Prostate gland (tissue), 2 donors: Measurements from ENCODE around the gene RORC. TPM values are rescaled to one million over a fixed set of nuclear protein-coding genes. Genes with fewer than 3 reads are reported as not detected.
A peak's percentile ranks its signal among the peaks of the same experiment; 100 is the strongest.

Experiments
- DNase-seq: peaks from one replicate; pipeline ENCODE4 v3.0.0-alpha.2; 2019; ENCODE audit warnings: low spot score
- H3K27ac ChIP-seq, 2 donors: fragments of 200-600 bp; sonication (generic); 2 replicates each; pipeline ENCODE4 v1.5.1; 2017 to 2019
- H3K27me3 ChIP-seq: fragments of 200-600 bp; sonication (generic); replicated peaks from 2 replicates; pipeline ENCODE4 v1.5.1; 2019; ENCODE audit not compliant: insufficient read depth
- H3K36me3 ChIP-seq, 2 donors: fragments of 200-600 bp; sonication (generic); 1 replicate in 1 of 2; 2 replicates in 1 of 2; pipeline versions ENCODE4 v1.5.1 to v1.8.1; 2017 to 2019
- H3K4me1 ChIP-seq: fragments of 200-600 bp; sonication (generic); replicated peaks from 2 replicates; pipeline ENCODE4 v1.5.1; 2019
- H3K4me3 ChIP-seq, 2 donors: fragments of 200-600 bp; sonication (generic); 2 replicates each; pipeline ENCODE4 v1.5.1; 2017 to 2019
- H3K9me3 ChIP-seq: fragments of 200-600 bp; sonication (generic); 2 replicates; pipeline ENCODE4 v1.5.1; 2017
- POLR2A ChIP-seq: fragments of 450-650 bp; IDR thresholded peaks from one replicate; pipeline ENCODE4 v1.6.1; 2016; ENCODE audit warnings: antibody characterized with exemption, mild to moderate bottlenecking
- POLR2AphosphoS5 ChIP-seq: sonication (generic); formaldehyde crosslinking; IDR thresholded peaks from one replicate; pipeline ENCODE4 v1.6.1; 2017; ENCODE audit warnings: antibody characterized with exemption
- WGBS: methylation state at CpG from one replicate; pipeline ENCODE4 v1.1.5; 2018; 5-methylcytosine and 5-hydroxymethylcytosine counted together
- intact Hi-C: fragments of 100-400 bp; cut with DNase I; formaldehyde crosslinking; loops from one replicate; pipeline ENCODE4 v1.14.2; 2022
- total RNA-seq, 2 donors: library from RNA; depleted of rRNA; stranded (reverse); fragments of >200 nt; gene quantifications; one replicate each; pipeline ENCODE4 v1.1.0, GENCODE V29; 2016
- TF ChIP-seq, protein P1 (sequence below), 4 experiments: fragments of 200-600 bp in 2 of 4; fragments of 450-650 bp in 2 of 4; sonication (generic) in 2 of 4; IDR thresholded peaks; 1 replicate in 3 of 4; 2 replicates in 1 of 4; pipeline ENCODE4 v1.5.1; 2016 to 2019; ENCODE audit warnings: antibody characterized with exemption in 4 of 4, mild to moderate bottlenecking in 2 of 4, moderate library complexity in 2 of 4

RORC gene
- total RNA-seq, 2 donors from 2014 or later: 51.8 to 73.2 TPM

DNA sequence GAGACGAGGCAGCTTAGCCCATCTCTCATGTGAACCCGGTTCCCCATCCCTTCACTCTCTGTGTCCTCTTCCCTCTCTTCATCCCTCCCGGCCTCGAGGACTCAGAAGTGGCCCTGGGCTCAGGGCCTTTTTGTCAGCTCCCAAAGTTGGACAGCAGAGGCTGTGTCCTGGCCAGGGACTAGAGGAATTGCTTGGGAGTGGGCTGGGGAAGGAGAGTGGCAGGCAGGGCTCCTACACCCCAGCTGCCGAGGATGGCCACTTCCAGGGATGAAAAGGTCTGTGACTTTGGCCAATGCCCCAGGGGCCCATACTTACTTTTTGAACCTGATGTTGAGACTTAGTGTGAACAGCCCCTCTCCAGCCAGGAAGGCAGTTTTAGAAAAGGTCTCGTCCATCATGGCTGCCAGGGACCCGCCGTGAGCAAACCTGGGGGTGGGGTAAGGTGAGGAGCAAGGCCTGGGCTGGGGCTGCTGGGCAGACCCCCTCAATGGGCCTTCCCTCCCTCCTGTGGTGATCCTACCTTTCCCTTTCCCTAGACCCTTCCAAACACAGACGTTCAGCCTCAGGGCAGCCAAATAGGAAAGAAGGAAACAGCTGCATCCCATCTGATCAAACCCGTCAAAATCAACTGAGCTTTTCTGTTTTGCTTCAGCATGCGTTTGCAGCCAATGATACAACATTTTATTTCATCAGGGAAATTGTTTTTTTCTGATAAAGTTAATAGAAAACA is 16.4 kb upstream of the RORC start:
- Histone ChIP-seq H3K4me1 (no peaks in the 10 kb centered on the region), H3K9me3 (no peaks in the 10 kb centered on the region), H3K27me3 (no peaks in the 10 kb centered on the region), H3K36me3 (no peaks in the 10 kb centered on the region), H3K27ac (no peak overlapping the region), H3K4me3 (no peak overlapping the region)
- 63% methylated on average over 11 of the region's 11 CpGs for WGBS
- TF ChIP-seq POLR2AphosphoS5 (no peak), POLR2A (no peak)
- TF ChIP-seq, protein P1, sequence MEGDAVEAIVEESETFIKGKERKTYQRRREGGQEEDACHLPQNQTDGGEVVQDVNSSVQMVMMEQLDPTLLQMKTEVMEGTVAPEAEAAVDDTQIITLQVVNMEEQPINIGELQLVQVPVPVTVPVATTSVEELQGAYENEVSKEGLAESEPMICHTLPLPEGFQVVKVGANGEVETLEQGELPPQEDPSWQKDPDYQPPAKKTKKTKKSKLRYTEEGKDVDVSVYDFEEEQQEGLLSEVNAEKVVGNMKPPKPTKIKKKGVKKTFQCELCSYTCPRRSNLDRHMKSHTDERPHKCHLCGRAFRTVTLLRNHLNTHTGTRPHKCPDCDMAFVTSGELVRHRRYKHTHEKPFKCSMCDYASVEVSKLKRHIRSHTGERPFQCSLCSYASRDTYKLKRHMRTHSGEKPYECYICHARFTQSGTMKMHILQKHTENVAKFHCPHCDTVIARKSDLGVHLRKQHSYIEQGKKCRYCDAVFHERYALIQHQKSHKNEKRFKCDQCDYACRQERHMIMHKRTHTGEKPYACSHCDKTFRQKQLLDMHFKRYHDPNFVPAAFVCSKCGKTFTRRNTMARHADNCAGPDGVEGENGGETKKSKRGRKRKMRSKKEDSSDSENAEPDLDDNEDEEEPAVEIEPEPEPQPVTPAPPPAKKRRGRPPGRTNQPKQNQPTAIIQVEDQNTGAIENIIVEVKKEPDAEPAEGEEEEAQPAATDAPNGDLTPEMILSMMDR (IDR thresholded peaks at IDR 0.05): no peak
- intact Hi-C loops: no loop called here
- DNase-seq: no peak

DNA sequence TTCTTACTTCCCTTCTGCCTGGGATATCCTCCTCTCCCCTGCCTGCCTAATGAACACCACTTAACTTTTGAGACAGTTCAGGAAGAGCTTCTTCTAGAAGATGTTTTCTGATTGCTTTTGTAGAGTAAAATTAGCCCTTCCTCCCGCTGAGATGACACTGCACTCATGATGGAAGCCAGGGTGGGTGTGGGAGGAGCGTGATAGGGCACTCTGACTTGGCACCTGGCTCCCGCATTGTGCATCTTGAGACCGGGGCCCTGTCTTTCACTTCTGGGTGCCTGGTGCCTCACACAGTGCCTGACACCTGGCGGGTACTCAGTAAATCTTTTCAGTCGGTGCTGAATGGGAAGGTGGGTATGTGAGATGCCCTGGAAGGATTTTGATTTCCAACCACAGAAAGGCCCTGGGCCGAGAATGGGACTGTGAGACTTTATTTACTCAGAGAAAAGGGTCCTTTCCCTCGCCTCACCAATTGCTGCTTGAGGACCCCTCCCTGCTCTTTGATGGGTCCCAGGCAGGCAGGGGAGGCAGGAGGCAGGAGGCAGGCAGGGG is 15.2 kb upstream of the RORC start:
- no peaks in the 10 kb centered on the region for H3K4me1 ChIP-seq
- DNase-seq: no peak
- H3K9me3 ChIP-seq: no peaks in the 10 kb centered on the region
- TF ChIP-seq POLR2AphosphoS5 (no peak), POLR2A (no peak)
- TF ChIP-seq, protein P1 (IDR thresholded peaks at IDR 0.05): no peak
- H3K27ac ChIP-seq: no peak overlapping the region
- WGBS: 87% methylated on average over 8 of the region's 8 CpGs
- no peaks in the 10 kb centered on the region for H3K36me3 ChIP-seq
- intact Hi-C loops: no loop called here
- H3K27me3 ChIP-seq: no peaks in the 10 kb centered on the region
- no peak overlapping the region for H3K4me3 ChIP-seq

DNA sequence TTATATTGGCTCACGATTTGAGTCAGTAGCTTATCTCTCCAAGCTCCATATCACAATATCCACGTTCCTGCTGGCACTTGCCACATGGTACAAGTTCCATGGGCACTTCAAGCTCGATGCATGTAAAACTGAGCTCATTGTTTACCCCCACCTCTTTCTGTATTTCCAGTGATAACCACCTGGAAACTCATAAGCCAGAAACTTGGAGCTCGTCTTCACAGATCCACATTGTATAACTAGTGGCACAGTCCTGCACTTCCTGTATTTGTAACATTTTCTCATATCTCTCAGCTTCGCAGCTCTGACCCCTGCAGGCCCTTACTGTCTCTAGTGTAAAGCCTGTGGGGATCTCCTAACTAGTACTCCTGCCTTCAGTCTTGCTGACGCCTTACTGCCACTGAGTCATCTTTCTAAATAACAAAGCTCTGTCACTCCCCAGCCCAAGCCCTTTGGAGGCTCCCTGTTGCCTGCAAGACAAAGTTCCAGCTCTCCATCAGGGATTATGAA is 14.5 kb upstream of the RORC start:
- intact Hi-C loops: no loop called here
- Histone ChIP-seq H3K4me1 (no peaks in the 10 kb centered on the region), H3K4me3 (no peak overlapping the region), H3K27me3 (no peaks in the 10 kb centered on the region), H3K36me3 (no peaks in the 10 kb centered on the region), H3K9me3 (no peaks in the 10 kb centered on the region), H3K27ac (no peak overlapping the region)
- no peak for TF ChIP-seq POLR2AphosphoS5
- TF ChIP-seq, protein P1 (IDR thresholded peaks at IDR 0.05): no peak
- TF ChIP-seq POLR2A: no peak
- no peak for DNase-seq
- WGBS: 63% methylated on average over 6 of the region's 6 CpGs

DNA sequence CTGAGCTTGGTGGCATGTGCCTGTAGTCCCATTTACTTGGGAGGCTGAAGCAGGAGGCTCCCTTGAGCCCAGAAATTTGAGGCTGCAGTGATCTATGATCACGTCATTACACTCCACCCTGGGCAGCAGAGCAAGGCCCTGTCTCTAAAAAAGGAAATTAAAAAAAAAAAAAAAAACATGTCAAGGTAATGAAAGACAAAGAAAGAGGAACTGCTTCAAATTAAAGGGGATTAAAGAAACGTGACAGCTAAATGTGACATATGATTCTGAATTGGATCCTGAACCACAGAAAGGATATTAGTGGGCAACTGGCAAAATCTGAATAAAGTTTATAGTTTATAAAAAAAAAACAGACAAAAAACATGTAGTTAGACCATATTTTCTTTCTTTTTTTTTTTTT is 11.8 kb upstream of the RORC start:
- no peaks in the 10 kb centered on the region for H3K27me3 ChIP-seq
- no peak overlapping the region for H3K27ac ChIP-seq
- no peak for DNase-seq
- TF ChIP-seq POLR2AphosphoS5 (no peak), POLR2A (no peak)
- TF ChIP-seq, protein P1 (IDR thresholded peaks at IDR 0.05): no peak
- H3K4me1 ChIP-seq: peaks cover 4% of the 10 kb centered on the region
- no peaks in the 10 kb centered on the region for H3K9me3 ChIP-seq
- H3K36me3 ChIP-seq: no peaks in the 10 kb centered on the region
- WGBS: 91% methylated on average over 2 of the region's 2 CpGs
- intact Hi-C loops: no loop called here
- H3K4me3 ChIP-seq: no peak overlapping the region

DNA sequence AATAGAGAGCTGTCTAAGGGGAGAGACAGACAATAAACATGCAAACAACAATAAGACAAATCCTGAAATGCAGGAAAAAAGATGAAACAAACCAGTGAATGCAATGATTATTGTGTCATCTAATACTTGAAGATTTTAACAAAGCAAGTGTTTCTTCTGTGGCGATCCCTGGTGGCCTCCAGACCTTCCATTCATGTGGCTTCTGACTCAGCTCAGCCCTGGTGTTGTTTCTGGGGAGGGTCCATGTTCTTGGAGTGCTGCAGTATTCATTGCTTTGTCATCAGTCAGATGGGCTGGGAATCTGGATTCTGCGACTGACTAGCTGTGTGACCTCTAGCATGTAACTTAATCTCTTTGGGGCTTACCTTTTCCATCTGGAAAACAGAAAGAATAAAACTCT is 9.5 kb upstream of the RORC start:
- Histone ChIP-seq H3K9me3 (no peaks in the 10 kb centered on the region), H3K36me3 (no peaks in the 10 kb centered on the region), H3K4me3 (no peak overlapping the region), H3K27ac (peak overlapping the region in 1 of 2 donors; percentile 95), H3K27me3 (no peaks in the 10 kb centered on the region), H3K4me1 (peaks cover 15% of the 10 kb centered on the region)
- 94% methylated on average over 2 of the region's 2 CpGs for WGBS
- intact Hi-C loops: no loop called here
- no peak for DNase-seq
- TF ChIP-seq POLR2A (no peak), POLR2AphosphoS5 (no peak)
- TF ChIP-seq, protein P1 (IDR thresholded peaks at IDR 0.05): no peak
